GM19397 (cell line): ENCODE data around the gene GBX1.

Experiments used
- ATAC-seq: cut with Tn5 transposase; IDR thresholded peaks from one replicate; pipeline ENCODE4 v1.9.1; 2021; ENCODE audit warnings: mild to moderate bottlenecking, moderate library complexity; ENCODE audit not compliant: unreplicated experiment

The GBX1 gene

GRCh38 chr7:151116603-151117440 lies 50.7 kb downstream of the GBX1 start:
- ATAC-seq = no peak

GRCh38 chr7:151115836-151116418 lies 51.6 kb downstream of the GBX1 start:
- ATAC-seq = no peak

- ATAC-seq = no peak
Observed at GRCh38 chr7:151115121-151115835, 52.2 kb downstream of the GBX1 start.

- no peak for ATAC-seq
Observed at GRCh38 chr7:151114151-151115090, 53.1 kb downstream of the GBX1 start.

GRCh38 chr7:151113344-151114150 lies 53.9 kb downstream of the GBX1 start:
- ATAC-seq = no peak

- peak; percentile 65 for ATAC-seq
Observed at GRCh38 chr7:151110941-151111645, 56.4 kb downstream of the GBX1 start.

DNA sequence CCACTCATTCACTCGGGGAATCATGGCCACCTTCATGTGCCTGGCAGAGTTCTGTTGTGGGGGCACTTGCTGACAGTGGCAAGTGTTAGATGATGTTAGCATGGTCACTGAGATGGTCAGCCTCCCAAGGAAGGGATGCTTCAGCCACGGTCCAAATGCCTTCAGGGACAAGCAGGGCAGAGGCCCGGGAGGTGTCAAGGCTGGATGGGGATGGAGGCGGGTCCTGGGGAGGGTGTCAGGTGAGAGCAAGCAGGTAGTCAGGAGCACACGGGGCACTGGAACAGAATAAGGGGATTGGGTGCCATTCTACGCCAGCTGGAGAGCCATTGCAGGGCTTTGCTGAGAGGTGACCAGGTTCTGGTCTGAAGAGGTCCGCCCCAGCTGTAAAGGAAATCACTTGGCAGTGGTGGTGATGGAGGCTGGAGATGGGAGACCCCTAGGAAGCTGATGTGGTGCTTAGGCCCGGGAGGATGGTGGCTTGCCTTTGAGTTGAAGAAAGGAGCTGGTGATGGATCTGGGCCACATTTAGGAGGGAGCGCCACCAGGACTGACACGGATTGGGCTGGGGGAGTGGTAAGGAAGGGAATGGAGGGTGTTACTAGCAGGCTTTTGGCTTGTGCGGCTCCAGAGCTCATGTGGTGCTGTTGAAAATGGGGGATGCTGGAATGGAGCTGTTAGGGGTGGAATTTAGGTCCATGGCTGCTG lies 57.1 kb downstream of the GBX1 start:
- no peak for ATAC-seq

GRCh38 chr7:151109094-151110048 lies 58.1 kb downstream of the GBX1 start:
- no peak for ATAC-seq

DNA sequence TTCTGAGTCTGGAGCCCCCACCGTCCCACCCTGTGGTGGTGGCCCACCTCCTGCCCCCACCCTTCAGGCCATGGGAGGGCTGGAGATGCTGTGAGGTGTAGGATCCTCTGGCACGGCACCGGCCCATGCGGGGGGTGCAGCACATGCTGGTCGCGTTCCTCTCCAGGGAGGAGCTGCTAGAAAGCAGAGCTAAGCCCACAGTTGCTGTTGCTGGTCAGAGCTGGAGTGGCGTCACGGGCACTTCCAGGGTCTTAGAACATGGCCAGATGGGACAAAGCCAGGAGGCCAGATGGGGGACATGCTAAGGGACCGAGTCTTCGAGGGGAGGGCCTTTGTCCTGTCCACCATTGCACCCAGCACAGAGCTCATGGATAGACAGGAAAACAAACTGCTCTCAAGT lies 59.6 kb downstream of the GBX1 start:
- ATAC-seq = no peak

DNA sequence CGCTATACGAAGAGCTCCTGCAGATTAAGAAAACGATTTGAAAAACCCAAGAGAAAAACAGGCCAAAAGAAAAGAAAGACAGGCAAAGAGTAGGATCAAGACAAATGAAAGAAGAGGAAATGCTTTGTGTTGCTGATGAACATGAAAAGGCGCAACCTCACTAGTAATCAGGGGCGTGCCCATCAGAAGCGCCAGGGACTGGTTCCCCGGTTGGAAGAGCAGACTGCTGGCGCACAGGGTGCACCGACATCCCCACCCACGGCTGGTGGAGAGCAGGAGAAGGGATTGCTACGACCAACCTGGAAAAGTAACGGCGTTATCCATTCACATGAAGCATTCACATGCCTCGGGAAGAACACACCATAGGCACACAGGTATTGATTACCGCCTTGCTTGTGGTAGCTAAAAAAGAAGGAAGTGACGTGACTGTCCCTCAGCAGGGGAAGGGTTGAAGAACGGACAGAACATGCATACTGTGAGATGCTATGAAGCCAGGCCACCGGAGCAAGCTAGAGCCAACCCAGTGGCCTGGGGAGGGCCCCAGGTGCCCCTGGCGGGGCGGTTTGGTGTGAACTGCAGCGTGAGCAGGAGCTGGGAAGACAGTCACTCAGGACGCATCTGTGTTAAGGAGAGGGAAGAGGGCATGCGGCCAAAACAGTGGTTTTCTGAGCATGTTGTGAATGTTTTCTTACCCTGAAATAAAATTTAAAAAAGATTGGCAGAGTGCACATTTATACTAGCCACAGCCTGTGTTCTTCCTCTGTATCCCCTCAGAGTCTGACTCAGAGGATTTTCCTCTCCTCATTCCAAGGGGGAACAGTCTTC lies 62.9 kb downstream of the GBX1 start:
- no peak for ATAC-seq

- no peak for ATAC-seq
Observed at GRCh38 chr7:151103973-151104372, 63.5 kb downstream of the GBX1 start.

GRCh38 chr7:151102991-151103390 lies 64.5 kb downstream of the GBX1 start:
- no peak for ATAC-seq

DNA sequence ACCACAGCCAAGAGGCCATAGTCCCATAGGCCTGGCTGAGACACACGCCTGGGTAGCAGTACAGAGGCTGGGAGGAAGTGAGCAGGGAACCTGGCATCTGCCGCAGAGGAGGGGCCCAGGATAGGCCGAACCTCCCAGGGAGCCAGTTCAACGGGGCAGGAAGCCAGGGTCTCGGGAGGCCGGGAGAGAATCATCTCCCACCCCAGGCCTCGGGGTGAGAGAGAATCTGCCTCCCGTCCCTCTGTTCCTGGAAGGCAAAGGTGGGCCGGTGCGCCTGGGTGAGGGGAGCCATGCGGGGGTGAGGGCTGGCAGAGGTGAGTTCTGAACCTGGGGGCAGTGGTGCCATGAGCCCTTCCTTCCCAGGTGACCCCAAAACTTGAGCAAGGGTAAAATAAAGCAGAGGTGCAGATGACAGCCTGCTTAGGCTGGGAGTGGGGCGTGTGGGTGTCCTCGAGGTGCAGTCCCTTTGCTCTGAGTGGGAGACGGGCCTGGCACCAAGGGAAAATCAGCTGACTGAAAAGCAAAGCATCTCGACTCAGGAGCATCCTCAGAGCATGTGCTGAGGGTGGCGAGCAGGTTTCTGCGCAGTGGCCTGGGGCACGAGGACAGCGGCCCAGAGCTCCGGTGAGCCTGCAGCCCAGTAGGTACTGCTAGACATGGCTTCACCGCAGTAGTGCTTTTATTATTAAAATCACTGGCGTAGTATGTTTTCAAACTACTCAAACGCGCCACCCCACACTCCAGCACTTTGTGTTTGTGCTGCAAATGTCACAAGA lies 65.7 kb downstream of the GBX1 start:
- ATAC-seq = no peak

GRCh38 chr7:151100921-151101320 lies 66.6 kb downstream of the GBX1 start:
- no peak for ATAC-seq

GRCh38 chr7:151099486-151100211 lies 67.8 kb downstream of the GBX1 start:
- ATAC-seq = no peak
